Middle frontal gyrus (tissue), 1 donor: Measurements from ENCODE around the gene C17orf67.
"Not testable (repeated sequence)": the region's sequence is repeated elsewhere in the genome, so short reads cannot be mapped to it uniquely, and the experiment has no call there.

Experiments used
- DNase-seq: peaks from one replicate; pipeline ENCODE4 v3.0.0-alpha.2; 2015; ENCODE audit warnings: low spot score; ENCODE audit errors: extremely low spot score

The C17orf67 gene

GRCh38 chr17:56774650-56775049, 59.1 kb downstream of the C17orf67 start:
- DNase-seq = no peak

- DNase-seq = no peak
These were observed 60.6 kb downstream of the C17orf67 start for GRCh38 chr17:56773124-56773523.

- DNase-seq = no peak
These were observed 61.3 kb downstream of the C17orf67 start for GRCh38 chr17:56772442-56772841.

- DNase-seq = no peak
These were observed 61.7 kb downstream of the C17orf67 start for GRCh38 chr17:56771975-56772374.

GRCh38 chr17:56771563-56771962, 62.2 kb downstream of the C17orf67 start:
- DNase-seq = no peak

- DNase-seq = no peak
These were observed 63.3 kb downstream of the C17orf67 start for GRCh38 chr17:56770427-56770826.

- DNase-seq = no peak
These were observed 68.3 kb downstream of the C17orf67 start for GRCh38 chr17:56765449-56765848.

- no peak for DNase-seq
These were observed 70.7 kb downstream of the C17orf67 start for GRCh38 chr17:56762988-56763387.

GRCh38 chr17:56762144-56762543, 71.6 kb downstream of the C17orf67 start:
- DNase-seq = no peak

GRCh38 chr17:56761387-56761786, 72.3 kb downstream of the C17orf67 start:
- no peak for DNase-seq

GRCh38 chr17:56757611-56758010, 76.1 kb downstream of the C17orf67 start:
- DNase-seq = not testable (repeated sequence)

- DNase-seq = no peak
These were observed 77.2 kb downstream of the C17orf67 start for GRCh38 chr17:56756536-56756935.

- no peak for DNase-seq
These were observed 78.4 kb downstream of the C17orf67 start for GRCh38 chr17:56755310-56755709.

- DNase-seq = no peak
These were observed 79.1 kb downstream of the C17orf67 start for GRCh38 chr17:56754523-56755208.

GRCh38 chr17:56752263-56752836, 81.4 kb downstream of the C17orf67 start:
- no peak for DNase-seq

- no peak for DNase-seq
These were observed 82.5 kb downstream of the C17orf67 start for GRCh38 chr17:56751145-56751738.

- no peak for DNase-seq
These were observed 89.0 kb downstream of the C17orf67 start for GRCh38 chr17:56744721-56745120.

- no peak for DNase-seq
These were observed 91.1 kb downstream of the C17orf67 start for GRCh38 chr17:56742601-56743000.
